H1 (cell line): ENCODE data around the gene ZNF679. TPM values are rescaled to one million over a fixed set of nuclear protein-coding genes. Genes with fewer than 3 reads are reported as not detected.

Experiments used
- MAX ChIP-seq: IDR thresholded peaks from 2 replicates; pipeline ENCODE4 v1.6.1; 2012; ENCODE audit warnings: inconsistent platforms
- polyA plus RNA-seq, 7 experiments: library from polyadenylated mRNA; depleted of rRNA in 3 of 7; stranded (reverse) in 5 of 7; unstranded in 2 of 7; fragments of >200 nt in 5 of 7; fragments of 200-250 nt in 2 of 7; gene quantifications; 1 replicate in 5 of 7; 2 replicates in 1 of 7; 4 replicates in 1 of 7; pipeline versions ENCODE4 v1.2.1 to v1.2.3, GENCODE V29; 2011 to 2013; ENCODE audit warnings: missing spikeins in 2 of 7, mixed read lengths in 2 of 7
- total RNA-seq: library from RNA; stranded (reverse); fragmentation: NEBNext Ultra II Directional; extraction: Animal tissue kit (Norgen Biotek cat#: 25700); gene quantifications from 2 replicates; pipeline ENCODE4 v1.2.1, GENCODE V29; 2021

Gene ZNF679
- total and polyA plus RNA-seq, 2 of the 8 experiments (the other 6 are each of a cell fraction or from before 2014, with no cell fraction given), result not detected

GRCh38 chr7:64310426-64310825 lies 82.2 kb downstream of the ZNF679 start (continued):
- no peak for TF ChIP-seq MAX
